ENCODE measurements around the gene PGM2L1.
"Not testable (repeated sequence)": the region's sequence is repeated elsewhere in the genome, so short reads cannot be mapped to it uniquely, and the experiment has no call there.

PGM2L1 gene

DNA sequence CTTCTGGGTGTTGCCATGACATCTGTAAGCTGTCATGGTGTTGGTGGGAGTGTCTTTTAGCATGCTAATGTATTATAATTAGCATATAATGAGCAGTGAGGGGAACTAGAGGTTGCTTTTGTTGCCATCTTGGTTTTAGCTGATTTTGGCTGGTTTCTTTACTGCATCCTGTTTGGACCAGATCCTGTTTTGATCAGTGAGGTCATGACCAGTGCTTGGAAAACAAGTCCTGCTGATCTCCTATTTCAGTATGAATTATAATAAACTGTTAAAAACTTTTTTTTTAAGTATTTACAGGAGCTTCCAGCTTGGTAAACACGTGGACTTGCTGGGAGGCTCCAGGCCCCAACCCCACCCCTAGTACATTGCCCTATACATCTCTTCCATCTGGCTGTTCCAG, 56.3 kb downstream of the PGM2L1 start:
- DNase-seq (ENCODE audit: low spot score) = no peak
- no peak for FAIRE-seq

DNA sequence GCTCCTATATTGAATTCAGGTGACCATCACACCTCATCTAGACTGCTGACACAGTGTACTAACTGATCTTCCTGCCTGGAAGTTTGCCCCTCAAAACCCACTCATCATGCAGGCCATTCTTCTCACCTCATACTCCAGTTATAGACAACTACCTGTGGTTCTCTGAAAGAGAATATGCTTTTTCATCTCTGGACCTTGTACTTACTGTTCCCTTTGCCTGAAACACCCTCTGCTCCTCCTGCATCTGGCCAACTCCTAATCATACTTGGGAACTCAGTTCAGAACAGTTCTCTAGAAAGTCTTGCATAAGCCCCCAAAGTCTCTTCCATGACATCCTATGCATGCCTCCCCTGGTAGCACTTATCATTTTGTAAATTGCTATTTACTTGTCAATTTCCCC, 58.6 kb downstream of the PGM2L1 start:
- no peak for DNase-seq (ENCODE audit: low spot score)
- FAIRE-seq = no peak

DNA sequence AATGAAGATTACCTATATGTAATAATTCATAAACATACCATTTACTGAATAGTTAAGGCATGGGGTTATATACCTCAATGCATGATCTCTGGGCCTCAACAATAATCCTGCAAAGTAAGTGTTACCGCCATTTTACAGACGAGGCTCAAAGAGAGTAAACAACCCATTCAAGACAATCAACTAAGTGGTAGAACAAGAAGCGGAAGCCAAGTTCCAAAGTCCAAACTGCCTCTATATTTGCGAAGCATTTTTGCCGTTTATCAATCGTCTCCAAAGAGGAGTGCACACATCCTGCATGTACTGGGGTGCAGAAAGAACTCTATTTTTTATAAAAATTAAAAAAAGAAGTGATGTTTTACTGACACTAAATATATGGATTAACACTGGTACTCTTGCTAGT, 59.3 kb downstream of the PGM2L1 start:
- no peak for DNase-seq (ENCODE audit: low spot score)

DNA sequence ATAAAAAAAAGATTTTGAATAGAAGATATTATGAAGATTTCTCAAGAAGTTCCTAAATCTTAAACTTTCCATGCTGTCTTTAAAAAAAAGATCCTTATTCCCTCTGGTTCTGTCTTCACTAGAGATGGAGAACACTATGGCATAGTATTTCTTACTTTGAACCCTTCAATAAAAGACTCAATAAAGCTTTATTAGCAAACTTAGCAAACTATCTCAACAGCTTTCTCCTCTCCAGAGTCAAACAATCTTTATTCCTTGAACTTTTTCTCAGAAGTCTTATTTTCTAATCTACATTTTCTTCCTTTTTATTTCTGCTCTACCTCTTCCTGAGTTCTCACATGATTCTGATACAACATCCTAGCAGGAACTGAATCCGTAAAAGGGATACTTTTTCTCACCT, 65.0 kb downstream of the PGM2L1 start:
- FAIRE-seq = no peak
- no peak for DNase-seq (ENCODE audit: low spot score)

More for the DNA sequence above, 59.3 kb downstream of the PGM2L1 start:
- no peak for FAIRE-seq

DNA sequence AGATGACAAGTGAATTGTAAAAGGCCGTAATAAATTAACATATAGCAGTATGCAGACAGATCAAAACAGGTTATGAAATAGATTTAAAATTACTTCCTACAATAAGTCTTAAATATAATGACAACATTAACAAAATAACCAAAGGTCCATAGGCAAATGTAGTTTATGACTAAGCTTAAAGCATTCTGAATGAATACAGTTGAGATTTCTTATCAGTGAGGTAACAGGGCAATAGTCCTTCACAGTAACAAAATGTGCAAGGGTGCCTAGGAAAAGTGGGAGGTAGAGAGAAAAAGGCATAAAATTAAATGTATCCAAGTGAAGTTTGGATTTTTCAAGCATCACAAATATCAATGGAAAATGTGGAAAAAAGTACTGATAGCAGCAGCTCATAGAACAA, 65.9 kb downstream of the PGM2L1 start:
- FAIRE-seq (no peak), DNase-seq (ENCODE audit: low spot score) (no peak)

DNA sequence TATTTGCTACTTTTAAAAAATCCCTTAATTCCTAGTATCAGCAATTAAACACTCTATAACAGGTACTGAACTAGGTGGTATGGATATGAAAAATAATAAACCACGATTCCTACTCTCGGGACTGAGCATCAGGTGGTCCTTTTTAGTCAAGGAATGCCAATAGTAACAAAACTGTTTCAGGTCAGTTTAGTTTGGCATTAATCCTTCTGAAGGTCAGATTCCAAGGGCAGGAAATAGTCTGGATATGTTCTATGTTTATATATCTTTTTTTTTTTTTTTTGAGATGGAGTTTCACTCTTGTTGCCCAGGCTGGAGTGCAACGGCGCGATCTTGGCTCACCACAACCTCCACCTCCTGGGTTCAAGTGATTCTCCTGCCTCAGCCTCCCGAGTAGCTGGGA, 67.2 kb downstream of the PGM2L1 start:
- not testable (repeated sequence) for DNase-seq (ENCODE audit: low spot score); FAIRE-seq

DNA sequence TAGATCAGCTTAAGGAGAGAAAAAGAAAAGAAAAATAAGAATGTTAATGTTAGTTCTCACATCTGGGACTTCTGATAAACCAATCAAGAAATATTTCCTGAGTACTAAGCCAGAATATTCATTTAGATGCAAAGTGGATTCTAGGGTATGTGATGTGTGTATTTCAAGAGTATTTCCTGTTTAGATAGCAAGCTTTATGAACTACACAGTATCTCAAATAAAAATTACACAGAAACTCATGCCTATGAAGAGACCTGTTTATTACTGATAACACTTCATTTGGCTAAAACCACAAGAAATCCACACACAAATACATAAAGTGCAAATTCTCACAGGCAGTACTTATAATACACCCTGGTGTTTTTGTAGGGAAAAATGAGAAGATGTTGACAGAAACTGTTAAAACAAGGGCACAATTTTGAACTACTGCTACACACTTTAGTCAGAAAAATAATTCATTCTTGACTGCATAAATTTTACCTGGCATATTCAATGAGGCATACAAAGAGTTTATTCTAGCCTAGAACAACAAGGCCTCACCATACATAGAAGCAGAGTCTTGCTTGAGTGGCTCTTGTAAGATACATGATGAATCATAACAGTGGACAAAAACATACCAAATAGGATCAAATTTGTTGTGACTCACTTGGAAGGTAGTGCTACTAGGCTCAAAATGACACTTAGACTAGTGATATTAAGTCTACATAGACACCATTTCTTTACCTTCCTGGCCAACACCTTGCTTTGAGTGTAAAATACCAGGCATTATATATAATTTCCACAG, 68.0 kb downstream of the PGM2L1 start:
- peak; percentile 85 for FAIRE-seq
- DNase-seq (ENCODE audit: low spot score) = peak; percentile 66

DNA sequence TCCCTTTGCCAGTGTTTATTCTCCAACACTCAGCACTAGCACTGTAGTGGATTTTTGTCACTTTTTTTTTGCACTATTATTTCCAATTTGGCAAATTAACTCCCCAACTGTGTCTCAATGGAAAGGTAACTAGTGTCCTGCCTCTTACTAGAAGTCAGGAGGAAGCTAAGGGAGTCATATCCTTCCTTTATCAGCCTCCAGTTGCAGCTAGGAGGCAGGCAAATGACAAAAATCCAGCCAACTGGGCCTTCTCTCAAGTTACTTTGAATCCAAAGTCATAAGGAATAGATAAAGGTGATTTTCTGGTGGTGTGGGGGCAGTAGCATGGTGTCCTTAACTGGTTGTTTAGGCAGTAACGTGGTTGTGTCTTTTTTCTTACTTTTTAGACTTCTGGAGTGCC, 71.2 kb downstream of the PGM2L1 start:
- FAIRE-seq (no peak), DNase-seq (ENCODE audit: low spot score) (no peak)

DNA sequence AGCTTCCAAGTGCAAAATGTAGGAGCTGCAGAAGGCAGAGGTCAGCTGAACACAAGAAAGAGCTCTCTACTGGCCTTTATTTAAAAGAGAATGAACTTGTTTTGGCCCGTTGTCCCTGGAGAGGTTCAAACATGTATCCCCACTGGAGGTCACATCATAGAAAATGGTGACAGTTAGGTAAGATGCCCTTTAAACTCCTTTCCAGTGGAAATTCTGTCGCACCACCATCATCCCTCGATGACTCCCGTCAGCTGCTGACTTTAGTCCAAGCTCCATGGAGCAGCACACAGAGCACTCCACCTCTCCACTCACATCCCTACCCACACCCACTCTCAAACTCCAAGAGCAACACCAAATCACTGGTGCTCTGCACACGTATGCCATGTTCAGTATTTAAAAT, 71.6 kb downstream of the PGM2L1 start:
- DNase-seq (ENCODE audit: low spot score) (no peak), FAIRE-seq (no peak)

DNA sequence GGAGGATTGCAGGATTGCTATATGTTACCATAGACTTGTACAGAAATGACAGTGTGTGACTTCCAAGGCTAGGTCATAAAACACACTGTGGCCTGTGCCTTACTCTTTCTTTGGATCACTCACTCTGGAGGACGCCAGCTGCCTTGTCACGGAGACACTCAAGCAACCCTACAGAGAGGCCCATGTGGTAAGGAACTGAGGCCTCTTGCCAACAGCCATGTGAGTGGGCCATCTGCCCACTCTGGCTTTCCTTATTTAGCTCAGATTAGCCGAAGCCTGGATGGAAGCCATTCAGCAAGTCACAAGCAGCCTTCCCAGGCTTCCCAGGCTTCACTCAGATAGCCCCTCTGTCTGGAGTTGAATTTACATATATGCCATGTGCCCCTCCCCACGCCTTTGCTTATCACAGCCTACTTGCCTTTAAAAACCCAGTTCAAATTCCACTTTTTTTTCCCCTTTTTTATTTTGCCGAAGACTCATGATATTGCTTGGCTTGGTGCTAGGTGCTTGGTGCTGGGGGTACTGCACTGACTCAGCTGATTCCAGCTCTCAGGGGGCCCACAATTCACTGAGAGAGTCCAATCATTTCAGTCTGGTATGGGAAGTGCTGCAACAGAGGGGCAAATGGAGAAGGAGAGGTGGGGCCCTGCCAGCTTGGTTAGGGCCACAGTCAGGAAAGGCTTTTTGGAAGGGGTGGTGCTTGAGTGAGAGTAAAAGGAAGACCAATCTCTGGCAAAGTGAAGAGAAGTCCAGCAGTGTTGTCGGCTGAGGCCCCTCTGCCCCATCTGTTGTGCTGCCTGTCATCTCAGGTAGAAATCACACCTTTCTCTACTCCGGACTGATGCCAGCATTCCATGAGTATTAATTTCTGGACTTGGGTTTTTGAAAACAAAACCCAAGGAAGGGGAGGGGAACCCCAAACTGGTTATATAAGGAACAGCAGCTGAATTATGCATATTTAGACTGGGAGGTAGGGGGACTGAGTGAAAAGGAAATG, 72.3 kb downstream of the PGM2L1 start:
- DNase-seq (ENCODE audit: low spot score) (no peak), FAIRE-seq (no peak)

DNA sequence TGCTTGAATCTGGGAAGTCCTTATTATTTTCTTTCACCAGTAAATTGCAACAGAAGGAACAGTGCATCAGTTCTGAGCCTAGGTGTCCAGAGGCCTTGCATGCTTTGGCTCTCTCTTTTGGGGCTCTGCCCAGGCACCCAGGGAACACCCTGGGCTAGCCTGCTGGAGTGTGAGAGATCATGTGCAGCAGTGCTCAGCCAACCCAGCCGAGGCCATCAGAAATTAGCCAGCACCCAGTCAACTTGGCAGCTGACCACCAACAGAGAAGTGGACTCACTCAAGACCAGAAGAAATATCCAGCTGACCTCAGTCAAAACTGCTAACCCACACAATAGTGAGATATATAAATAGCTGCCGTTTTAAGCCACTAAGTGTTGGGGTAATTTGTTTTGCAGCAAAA, 75.6 kb downstream of the PGM2L1 start:
- FAIRE-seq (no peak), DNase-seq (ENCODE audit: low spot score) (no peak)

DNA sequence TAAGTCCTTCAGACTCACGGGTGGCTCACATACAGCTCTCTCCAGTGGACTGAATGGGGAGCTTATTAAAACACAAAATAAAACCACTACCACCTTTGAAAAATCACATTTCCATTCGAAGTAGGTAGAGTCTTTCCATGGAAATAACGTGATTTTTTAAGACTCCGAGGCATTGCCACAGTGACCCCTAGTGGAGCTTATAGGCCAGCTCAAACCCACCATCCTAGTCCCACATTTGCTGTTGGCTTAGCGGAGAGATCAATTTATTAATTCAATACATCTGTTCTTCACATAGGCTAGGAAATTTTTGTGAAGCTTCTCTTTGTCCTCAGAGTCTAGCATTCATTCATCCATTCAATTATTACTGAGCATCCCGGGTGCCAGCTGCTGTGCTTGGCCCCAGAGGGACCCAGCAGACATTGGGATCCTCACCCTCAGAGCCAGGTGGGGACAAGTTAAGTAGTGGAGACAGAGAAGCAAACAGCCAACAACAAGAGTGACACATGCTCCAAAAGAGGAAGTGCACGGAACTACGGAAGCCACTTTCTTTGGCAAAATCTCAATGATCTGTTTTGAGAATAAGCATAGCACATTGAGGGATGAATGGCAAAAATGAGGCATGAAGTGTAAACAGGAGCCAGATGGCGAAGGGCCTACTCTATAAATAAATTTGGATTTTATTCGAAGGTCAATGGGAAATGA, 76.6 kb downstream of the PGM2L1 start:
- DNase-seq (ENCODE audit: low spot score) (no peak), FAIRE-seq (no peak)

DNA sequence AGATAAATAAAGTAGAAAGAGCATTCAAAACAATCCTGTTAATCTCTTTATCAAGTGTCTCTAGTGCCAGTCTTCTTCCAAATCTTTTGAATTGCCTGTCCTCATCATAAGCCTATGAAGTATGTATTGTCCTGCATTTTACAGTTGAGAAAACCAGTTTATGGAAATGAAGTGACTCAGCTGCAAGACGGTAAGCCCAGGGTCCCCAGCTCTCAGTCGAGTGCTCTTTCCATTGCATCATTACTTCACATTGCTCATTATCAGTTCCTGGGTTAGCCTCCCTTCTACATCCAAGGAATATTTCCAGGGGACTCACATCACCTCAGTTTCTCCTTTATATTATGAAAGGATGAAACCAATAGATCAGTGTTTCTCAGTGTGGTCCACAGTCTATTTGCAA, 77.7 kb downstream of the PGM2L1 start:
- no peak for FAIRE-seq
- DNase-seq (ENCODE audit: low spot score) = peak; percentile 13

DNA sequence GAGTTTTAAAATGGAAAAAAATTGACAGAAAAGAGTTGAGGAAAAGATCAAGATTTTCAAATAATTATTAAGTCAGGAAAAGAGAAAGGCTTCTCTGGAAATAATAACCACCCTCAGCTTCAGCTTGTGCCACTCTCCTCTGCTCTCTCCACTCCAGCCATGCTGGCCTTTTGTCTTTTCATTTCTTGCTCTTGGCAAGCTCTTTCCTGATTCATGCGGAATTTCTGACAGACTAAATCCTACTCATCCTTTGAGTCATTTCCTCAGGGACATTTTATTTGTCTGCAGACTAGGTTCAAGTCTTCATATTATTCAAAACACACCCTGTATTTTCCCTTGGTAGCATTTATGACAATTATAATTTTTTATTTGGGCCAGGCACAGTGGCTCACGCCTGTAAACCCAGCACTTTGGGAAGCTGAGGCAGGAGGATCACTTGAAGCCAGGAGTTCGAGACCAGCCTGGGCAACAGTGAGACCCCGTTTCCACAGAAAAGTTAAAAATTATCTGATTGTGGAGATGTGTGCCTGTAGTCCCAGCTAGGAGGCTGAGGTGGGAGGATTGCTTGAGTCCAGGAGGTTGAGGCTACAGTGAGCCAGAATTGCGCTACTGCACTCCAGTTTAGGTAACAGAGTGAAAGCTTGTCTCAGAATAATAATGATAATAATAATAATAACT, 79.0 kb downstream of the PGM2L1 start:
- FAIRE-seq (peak; percentile 85), DNase-seq (ENCODE audit: low spot score) (peak; percentile 82)

DNA sequence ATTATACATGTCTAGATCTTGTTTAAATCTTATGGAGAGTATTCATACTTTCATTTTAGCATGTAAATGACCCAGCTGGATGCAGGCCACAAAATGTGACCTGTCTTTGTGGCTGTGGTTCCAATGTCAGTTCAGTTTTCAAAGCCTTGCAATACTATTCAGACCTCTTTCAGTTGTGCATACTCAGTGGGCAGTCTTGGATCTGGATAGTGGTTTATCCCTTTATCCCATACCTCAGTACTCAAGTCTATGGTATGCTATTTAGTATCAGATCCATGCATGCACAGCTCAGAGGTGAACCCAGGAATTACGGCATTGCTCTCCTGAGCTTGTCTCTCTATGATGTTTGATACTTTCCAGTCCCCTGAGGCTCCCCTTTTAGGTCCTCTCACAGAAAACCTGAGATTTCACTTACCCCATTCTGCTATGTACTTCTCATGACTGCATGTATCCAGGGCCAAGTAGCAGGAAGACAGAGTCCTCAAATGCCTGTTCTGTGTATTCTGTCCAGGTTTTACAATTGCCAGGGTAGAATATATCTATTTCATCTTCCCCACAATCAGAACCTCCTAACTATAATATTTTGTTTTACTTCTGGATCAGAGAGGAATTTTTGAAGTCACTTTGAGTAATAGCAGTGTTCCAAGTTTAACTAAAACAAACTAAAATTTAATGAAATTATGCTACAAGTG, 79.8 kb downstream of the PGM2L1 start:
- DNase-seq (ENCODE audit: low spot score) = peak; percentile 13
- no peak for FAIRE-seq

DNA sequence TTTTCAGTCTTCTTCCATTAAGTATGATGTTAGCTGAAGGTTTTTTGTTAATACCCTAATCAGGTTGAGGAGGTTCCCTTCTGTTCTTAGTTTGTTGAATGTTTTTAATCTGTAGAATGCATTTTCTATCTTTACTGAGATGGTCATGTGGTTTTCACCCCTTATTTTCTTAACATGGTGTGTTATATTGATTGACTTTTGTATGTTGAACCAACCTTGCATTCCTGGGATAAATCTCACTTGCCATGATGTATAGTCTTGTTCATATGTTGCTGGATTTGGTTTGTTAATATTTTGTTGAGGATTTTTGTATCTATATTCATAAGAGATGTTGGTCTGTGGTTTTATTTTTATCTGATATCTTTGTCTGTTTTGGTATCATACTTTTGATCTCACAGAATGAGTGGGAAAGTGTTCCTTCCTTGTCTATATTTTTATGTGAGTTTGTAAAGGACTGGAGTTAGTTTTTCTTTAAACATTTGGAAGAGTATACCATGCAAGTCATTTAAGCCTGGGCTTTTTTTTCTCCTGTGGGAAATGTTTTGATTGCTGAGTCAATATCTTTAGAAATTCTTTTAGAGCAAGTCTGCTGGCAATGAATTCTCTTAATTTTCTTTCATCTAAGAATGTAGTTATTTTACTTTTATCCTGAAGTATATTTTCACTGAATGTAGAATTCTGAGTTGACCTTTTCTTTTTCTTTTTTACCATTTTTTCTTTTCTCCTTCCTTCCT, 81.3 kb downstream of the PGM2L1 start:
- no peak for FAIRE-seq
- DNase-seq (ENCODE audit: low spot score) = no peak

DNA sequence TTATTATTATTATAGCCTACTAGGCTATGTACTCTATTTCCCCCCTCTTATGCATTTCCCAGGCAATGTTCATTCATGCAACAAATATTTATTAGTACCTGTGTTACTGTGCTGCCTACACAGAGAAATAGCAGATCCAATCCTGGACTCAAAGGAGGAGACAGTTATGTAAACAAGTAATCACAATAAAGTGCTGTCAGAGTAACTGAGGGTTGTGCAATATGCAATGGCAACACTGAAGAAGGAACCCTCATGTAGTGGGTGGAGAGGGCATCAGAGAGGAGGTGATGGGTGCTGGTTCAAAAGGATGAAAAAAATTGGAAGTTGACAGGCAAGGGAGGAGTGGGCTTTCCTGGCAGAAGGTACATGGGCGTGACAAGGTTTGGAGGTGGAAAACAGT, 85.9 kb downstream of the PGM2L1 start:
- DNase-seq (ENCODE audit: low spot score) (no peak), FAIRE-seq (no peak)

DNA sequence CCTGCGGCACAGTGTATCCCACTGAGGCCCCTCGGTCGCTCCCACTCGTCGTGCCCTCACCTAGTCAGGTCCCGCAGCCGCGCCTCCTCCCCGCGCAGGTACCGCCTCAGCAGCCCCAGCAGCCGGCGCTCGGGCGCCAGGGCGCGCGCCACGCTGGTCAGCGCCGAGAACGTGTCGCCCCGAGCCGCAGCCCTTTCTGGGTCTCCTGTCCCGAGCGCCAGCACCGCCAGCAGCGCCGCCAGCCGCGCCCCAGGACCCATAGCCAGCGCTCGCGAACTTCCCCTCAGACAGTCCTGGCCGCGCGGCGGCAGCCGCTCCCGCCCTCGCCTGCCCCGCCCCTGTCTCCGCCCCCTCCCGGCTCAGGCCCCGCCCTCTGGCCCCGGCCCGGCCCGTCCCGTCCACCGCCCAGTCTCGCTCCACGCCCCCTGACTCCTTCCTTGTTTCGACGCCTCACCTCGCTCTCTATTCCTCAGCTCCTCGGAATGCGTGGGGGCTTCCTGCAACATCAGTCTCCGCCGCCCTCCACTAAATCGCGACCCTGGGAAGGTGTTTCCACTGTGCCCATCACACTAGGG, 86.8 kb downstream of the PGM2L1 start, which contains the start of gene P4HA3:
Gene P4HA3 (minus strand): TSS at position 289 of the 575 bp plus-strand sequence. CDS start 29 bp downstream, at position 260.
- DNase-seq (ENCODE audit: low spot score) (no peak), FAIRE-seq (no peak)

DNA sequence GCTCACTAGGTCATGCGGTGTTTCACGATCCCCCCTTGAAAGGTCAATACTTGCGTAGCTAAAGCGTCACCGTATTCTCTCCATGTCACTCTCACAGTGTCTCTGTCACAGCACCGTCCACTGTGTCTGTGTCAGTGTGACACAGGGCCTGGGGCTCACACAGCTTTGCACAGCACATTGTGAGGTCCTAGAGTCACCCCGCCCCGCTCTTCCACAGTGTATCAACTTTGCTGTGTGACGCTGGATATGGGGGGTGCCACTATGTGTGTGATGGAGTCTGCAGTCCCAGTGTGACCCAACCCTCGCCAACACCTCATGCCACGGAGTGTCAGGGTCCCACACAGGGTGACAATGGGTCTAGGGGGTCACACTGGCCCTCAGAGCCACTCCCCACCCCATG, 87.4 kb downstream of the PGM2L1 start:
- DNase-seq (ENCODE audit: low spot score) (no peak), FAIRE-seq (no peak)

All from RCC 7860 (cell line).